HUES64 (cell line): ENCODE measurements around the gene STXBP6.
"Not testable (repeated sequence)": the region's sequence is repeated elsewhere in the genome, so short reads cannot be mapped to it uniquely, and the experiment has no call there.

ENCODE experiments used
- H3K27ac ChIP-seq: 2 replicates; pipeline ENCODE4 v1.7.0; 2013; ENCODE audit warnings: low read depth, low read length, inconsistent platforms
- H3K27me3 ChIP-seq: 2 replicates; pipeline ENCODE4 v1.6.1; 2013; ENCODE audit warnings: mild to moderate bottlenecking, low read length; ENCODE audit not compliant: insufficient read depth
- H3K36me3 ChIP-seq: 2 replicates; pipeline ENCODE4 v1.6.1; 2013; ENCODE audit warnings: mild to moderate bottlenecking, low read length; ENCODE audit not compliant: insufficient read depth
- H3K4me1 ChIP-seq: 2 replicates; pipeline ENCODE4 v1.6.1; 2013; ENCODE audit warnings: mild to moderate bottlenecking, low read length, moderate library complexity; ENCODE audit not compliant: insufficient read depth
- H3K4me3 ChIP-seq: 2 replicates; pipeline ENCODE4 v1.5.1; 2013; ENCODE audit warnings: mild to moderate bottlenecking, low read length, moderate library complexity
- H3K9ac ChIP-seq: 2 replicates; pipeline ENCODE4 v1.6.1; 2013; ENCODE audit warnings: mild to moderate bottlenecking, low read depth, low read length
- H3K9me3 ChIP-seq: 2 replicates; pipeline ENCODE4 v1.6.1; 2013; ENCODE audit warnings: low read depth, low read length; ENCODE audit not compliant: insufficient read depth
- WGBS: fragments of 150-250, 120-280 bp; methylation state at CpG from one replicate; pipeline ENCODE4 v1.1.7; 2013; ENCODE audit warnings: missing lambda C conversion rate; 5-methylcytosine and 5-hydroxymethylcytosine counted together

STXBP6 gene

GRCh38 chr14:24837280-24838046, 212.5 kb downstream of the STXBP6 start:
- 100% methylated on average over 1 of the region's 3 CpGs for WGBS
- H3K4me3 ChIP-seq: no peak overlapping the region
- H3K36me3 ChIP-seq: no peaks in the 10 kb centered on the region
- H3K9ac ChIP-seq: no peak overlapping the region
- H3K27ac ChIP-seq: no peak overlapping the region
- 0 out of 2 replicates have a peak, but pooled peaks cover 8% of the 10 kb centered on the region for H3K4me1 ChIP-seq
- no peaks in the 10 kb centered on the region for H3K27me3 ChIP-seq
- no peaks in the 10 kb centered on the region for H3K9me3 ChIP-seq

DNA sequence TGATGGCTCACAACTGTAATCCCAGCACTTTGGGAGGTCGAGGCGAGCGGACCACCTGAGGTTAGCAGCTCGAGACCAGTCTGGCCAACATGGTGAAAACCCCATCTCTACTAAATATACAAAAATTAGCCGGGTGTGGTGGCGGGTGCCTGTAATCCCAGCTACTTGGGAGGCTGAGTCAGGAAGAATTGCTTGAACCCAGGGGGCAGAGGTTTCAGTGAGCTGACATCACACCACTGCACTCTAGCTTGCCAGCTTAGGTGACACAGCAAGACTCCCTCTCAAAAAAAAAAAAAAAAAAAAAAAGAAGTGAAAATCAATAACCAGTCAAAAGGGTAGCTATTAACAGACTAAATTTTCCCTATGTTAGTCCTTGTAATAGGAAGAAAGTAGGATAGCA, 213.6 kb downstream of the STXBP6 start:
- not testable (repeated sequence) for H3K27ac ChIP-seq, H3K36me3 ChIP-seq, H3K9ac ChIP-seq, H3K9me3 ChIP-seq, H3K27me3 ChIP-seq, H3K4me1 ChIP-seq, H3K4me3 ChIP-seq
- WGBS: 96% methylated on average over 6 of the region's 6 CpGs

- Histone ChIP-seq H3K36me3 (no peaks in the 10 kb centered on the region), H3K4me3 (no peak overlapping the region), H3K9me3 (no peaks in the 10 kb centered on the region), H3K9ac (no peak overlapping the region), H3K27ac (no peak overlapping the region), H3K4me1 (0 out of 2 replicates have a peak, but pooled peaks cover 1% of the 10 kb centered on the region), H3K27me3 (no peaks in the 10 kb centered on the region)
- 95% methylated on average over 6 of the region's 6 CpGs for WGBS
Measured at GRCh38 chr14:24834956-24835355, 215.0 kb downstream of the STXBP6 start.

DNA sequence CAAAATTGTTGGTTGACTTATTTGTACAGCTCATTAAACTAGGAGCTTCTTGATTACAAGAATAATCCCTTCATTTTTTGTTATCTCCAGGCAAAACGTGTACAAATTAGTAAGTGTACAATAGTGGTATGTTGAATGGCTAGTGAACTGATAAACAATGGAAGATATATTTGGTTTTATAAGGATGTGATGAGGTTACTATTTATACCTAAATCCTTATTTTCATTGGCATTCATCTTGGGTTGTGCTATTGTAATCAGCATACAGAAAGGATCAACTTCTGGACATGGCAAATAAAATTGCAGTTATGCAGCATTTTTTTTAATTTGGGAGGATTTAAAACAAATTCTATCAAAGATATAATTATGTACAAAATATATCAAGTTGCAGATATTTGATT, 216.6 kb downstream of the STXBP6 start:
- H3K36me3 ChIP-seq: no peaks in the 10 kb centered on the region
- H3K4me1 ChIP-seq: no peaks in the 10 kb centered on the region
- no peaks in the 10 kb centered on the region for H3K27me3 ChIP-seq
- no peaks in the 10 kb centered on the region for H3K9me3 ChIP-seq
- no peak overlapping the region for H3K27ac ChIP-seq
- 100% methylated on average over 1 of the region's 1 CpG for WGBS
- no peak overlapping the region for H3K9ac ChIP-seq
- H3K4me3 ChIP-seq: no peak overlapping the region

DNA sequence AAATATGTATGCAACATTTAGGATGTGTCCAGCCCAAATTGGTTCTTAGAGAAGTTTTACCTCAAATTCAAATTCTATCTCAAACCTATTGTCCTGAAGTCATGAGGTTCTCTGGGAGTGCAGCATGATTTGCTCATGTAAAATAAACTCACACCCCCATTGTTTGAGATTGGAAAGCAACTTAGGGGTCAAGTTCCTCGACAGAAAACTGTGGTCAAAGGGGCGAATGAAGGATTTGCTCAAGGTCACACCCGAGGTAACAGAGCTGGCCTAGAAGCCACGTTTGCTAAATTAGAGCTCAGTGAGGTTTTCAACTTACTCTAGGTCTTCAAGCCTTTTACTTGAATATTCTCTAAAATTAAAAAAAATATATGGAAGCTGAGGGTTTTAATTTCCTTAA, 218.3 kb downstream of the STXBP6 start:
- H3K4me1 ChIP-seq: no peaks in the 10 kb centered on the region

GRCh38 chr14:24829862-24830261, 220.1 kb downstream of the STXBP6 start:
- H3K27ac ChIP-seq: no peak overlapping the region
- 73% methylated on average over 2 of the region's 2 CpGs for WGBS
- H3K4me1 ChIP-seq: no peaks in the 10 kb centered on the region
- H3K9ac ChIP-seq: no peak overlapping the region
- H3K4me3 ChIP-seq: no peak overlapping the region
- no peaks in the 10 kb centered on the region for H3K9me3 ChIP-seq
- no peaks in the 10 kb centered on the region for H3K36me3 ChIP-seq
- H3K27me3 ChIP-seq: no peaks in the 10 kb centered on the region

More for the DNA sequence above, 218.3 kb downstream of the STXBP6 start:
- Histone ChIP-seq H3K9ac (no peak overlapping the region), H3K9me3 (no peaks in the 10 kb centered on the region), H3K36me3 (no peaks in the 10 kb centered on the region), H3K4me3 (no peak overlapping the region), H3K27ac (no peak overlapping the region), H3K27me3 (no peaks in the 10 kb centered on the region)
- 87% methylated on average over 4 of the region's 4 CpGs for WGBS

DNA sequence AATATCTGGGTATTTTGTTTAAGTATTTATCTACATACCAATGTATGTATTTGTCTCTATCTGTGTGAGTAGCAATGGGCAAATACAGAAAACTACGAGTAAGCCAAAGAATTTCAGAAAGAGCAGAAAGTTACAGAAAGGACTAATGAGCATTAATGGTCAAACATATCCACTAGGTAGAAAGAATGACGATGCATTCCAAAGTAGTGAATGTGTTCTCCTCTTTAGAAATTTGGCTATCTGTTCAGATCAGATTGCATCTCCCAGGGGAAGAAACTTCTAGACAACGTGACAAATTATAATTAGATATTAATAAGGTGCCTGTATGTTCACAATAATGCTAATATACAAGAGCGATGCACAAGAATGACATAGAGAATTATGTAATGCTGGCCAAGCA, 221.5 kb downstream of the STXBP6 start:
- Histone ChIP-seq H3K36me3 (no peaks in the 10 kb centered on the region), H3K4me3 (no peak overlapping the region), H3K9ac (no peak overlapping the region), H3K27ac (no peak overlapping the region), H3K9me3 (no peaks in the 10 kb centered on the region), H3K4me1 (no peaks in the 10 kb centered on the region), H3K27me3 (no peaks in the 10 kb centered on the region)
- 100% methylated on average over 3 of the region's 4 CpGs for WGBS

DNA sequence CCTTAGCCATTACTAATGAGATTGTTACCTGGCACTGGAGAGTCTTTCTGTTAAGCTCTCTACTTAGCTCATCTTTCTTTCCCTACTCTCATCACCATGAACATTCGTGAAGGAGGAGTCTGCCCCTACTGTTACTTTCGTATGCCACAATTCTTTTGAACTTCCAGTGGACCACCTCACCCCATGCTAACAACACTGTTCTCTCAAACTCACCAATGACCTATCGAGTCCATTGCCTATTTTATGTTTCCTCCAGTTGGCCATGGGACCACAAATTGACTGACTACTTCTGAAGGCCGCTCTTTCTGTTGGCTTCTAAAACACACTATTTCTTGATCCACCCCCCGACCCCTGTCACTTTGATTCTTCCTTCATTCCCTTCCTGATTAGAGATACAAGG, 223.6 kb downstream of the STXBP6 start:
- no peak overlapping the region for H3K4me3 ChIP-seq
- H3K27me3 ChIP-seq: no peaks in the 10 kb centered on the region
- H3K9me3 ChIP-seq: no peaks in the 10 kb centered on the region
- no peak overlapping the region for H3K9ac ChIP-seq
- H3K27ac ChIP-seq: no peak overlapping the region
- no peaks in the 10 kb centered on the region for H3K4me1 ChIP-seq
- H3K36me3 ChIP-seq: no peaks in the 10 kb centered on the region
- WGBS: 92% methylated on average over 5 of the region's 5 CpGs

DNA sequence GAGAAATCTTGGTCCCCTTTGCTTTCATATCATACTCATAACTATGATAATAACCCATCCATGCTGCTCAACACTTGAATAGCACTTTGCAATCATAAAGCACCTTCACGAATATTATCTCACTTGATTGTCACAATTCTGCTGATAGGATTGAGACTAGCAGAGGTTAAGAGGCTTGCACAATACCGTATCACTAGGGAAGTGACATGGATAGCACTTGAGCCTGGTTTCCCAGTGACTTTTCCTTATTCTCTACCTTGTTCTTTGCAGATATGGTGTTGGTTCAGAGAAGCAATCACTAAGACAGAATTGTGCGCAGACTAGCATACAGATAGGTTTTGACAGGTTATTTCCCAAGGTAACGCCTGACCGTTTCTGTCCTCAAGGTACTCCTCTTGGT, 229.3 kb downstream of the STXBP6 start:
- Histone ChIP-seq H3K27ac (no peak overlapping the region), H3K9ac (no peak overlapping the region), H3K27me3 (no peaks in the 10 kb centered on the region), H3K36me3 (no peaks in the 10 kb centered on the region), H3K4me3 (no peak overlapping the region), H3K9me3 (no peaks in the 10 kb centered on the region), H3K4me1 (no peaks in the 10 kb centered on the region)
- WGBS: 90% methylated on average over 5 of the region's 5 CpGs

DNA sequence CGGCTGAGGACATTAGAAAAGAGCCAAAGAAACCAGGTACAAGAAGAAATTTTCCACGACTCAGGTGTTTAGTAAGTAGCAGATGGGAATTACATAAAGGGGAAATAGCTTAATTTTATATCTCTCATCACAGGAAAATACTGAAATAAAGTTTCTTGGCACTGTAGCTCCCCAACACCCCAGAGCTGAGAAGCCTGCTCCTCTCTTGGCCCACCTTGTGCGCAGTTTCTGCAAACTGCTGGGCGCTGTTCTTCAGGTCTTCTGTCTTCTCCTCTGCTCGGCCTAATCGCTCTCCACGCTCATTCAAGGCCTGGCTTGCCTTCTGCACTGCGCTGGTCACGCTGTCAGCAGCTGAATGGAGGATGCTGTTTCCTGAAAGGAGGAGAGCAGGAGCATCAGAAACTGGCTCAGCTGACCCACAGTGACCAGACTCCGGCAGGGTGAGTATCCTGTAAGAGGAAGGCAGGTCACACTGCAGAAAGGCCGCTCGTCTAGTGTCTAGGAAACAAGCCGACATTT, 231.1 kb downstream of the STXBP6 start:
- H3K27ac ChIP-seq: no peak overlapping the region
- WGBS: 93% methylated on average over 13 of the region's 13 CpGs
- H3K9me3 ChIP-seq: no peaks in the 10 kb centered on the region
- H3K4me3 ChIP-seq: no peak overlapping the region
- no peaks in the 10 kb centered on the region for H3K27me3 ChIP-seq
- H3K36me3 ChIP-seq: no peaks in the 10 kb centered on the region
- no peak overlapping the region for H3K9ac ChIP-seq
- no peaks in the 10 kb centered on the region for H3K4me1 ChIP-seq

- Histone ChIP-seq H3K9ac (no peak overlapping the region), H3K4me1 (no peaks in the 10 kb centered on the region), H3K9me3 (no peaks in the 10 kb centered on the region), H3K27me3 (no peaks in the 10 kb centered on the region), H3K4me3 (no peak overlapping the region), H3K27ac (no peak overlapping the region), H3K36me3 (no peaks in the 10 kb centered on the region)
- WGBS: 89% methylated on average over 15 of the region's 15 CpGs
Measured at GRCh38 chr14:24818058-24818822, 231.7 kb downstream of the STXBP6 start.
